Body of pancreas (tissue), 4 donors: Measurements from ENCODE around the gene COMT.

ENCODE experiments used
- CTCF ChIP-seq, 7 experiments: fragments of 450-650 bp in 4 of 7; fragments of 200-600 bp in 3 of 7; sonication (generic) in 3 of 7; IDR thresholded peaks; one replicate each; pipeline ENCODE4 v1.5.1; 2016 to 2019; ENCODE audit warnings: antibody characterized with exemption in 7 of 7
- POLR2A ChIP-seq, 3 donors: fragments of 450-650 bp; IDR thresholded peaks; one replicate each; pipeline ENCODE4 v1.6.1; 2016; ENCODE audit warnings: antibody characterized with exemption in 3 of 3, mild to moderate bottlenecking in 2 of 3

GRCh38 chr22:19936513-19936912 is 5.1 kb upstream of the COMT start:
- TF ChIP-seq CTCF (IDR thresholded peaks at IDR 0.05), result no peak
- TF ChIP-seq POLR2A (IDR thresholded peaks at IDR 0.05), result no peak
